ENCODE results near the gene ALG8. TPM values are rescaled to one million over a fixed set of nuclear protein-coding genes. Genes with fewer than 3 reads are reported as not detected.
"Not testable (repeated sequence)": the region's sequence is repeated elsewhere in the genome, so short reads cannot be mapped to it uniquely, and the experiment has no call there.

Gene ALG8
- total RNA-seq, 4 donors from 2014 or later, result 15.6 to 26.7 (median 21.2) TPM

GRCh38 chr11:78060533-78060932 lies 78.9 kb downstream of the ALG8 start:
- Histone ChIP-seq H3K27ac (no peak overlapping the region), H3K4me1 (peaks cover 5% of the 10 kb centered on the region), H3K4me3 (no peak overlapping the region), H3K9me3 (no peaks in the 10 kb centered on the region), H3K27me3 (no peaks in the 10 kb centered on the region), H3K36me3 (no peaks in the 10 kb centered on the region)
- no peak for DNase-seq (ENCODE audit: low spot score in 2 of 2)
- TF ChIP-seq POLR2A (IDR thresholded peaks at IDR 0.05) (no peak), EP300 (IDR thresholded peaks at IDR 0.05) (no peak), POLR2AphosphoS5 (IDR thresholded peaks at IDR 0.05) (no peak), CTCF (IDR thresholded peaks at IDR 0.05) (no peak)
- WGBS, result 95% methylated on average over 8 of the region's 8 CpGs

GRCh38 chr11:78059749-78060328 lies 79.6 kb downstream of the ALG8 start:
- H3K27ac ChIP-seq; H3K4me1 ChIP-seq; H3K27me3 ChIP-seq; H3K4me3 ChIP-seq; H3K9me3 ChIP-seq; DNase-seq (ENCODE audit: low spot score in 2 of 2); H3K36me3 ChIP-seq: not testable (repeated sequence)
- WGBS, result 97% methylated on average over 9 of the region's 9 CpGs

DNA sequence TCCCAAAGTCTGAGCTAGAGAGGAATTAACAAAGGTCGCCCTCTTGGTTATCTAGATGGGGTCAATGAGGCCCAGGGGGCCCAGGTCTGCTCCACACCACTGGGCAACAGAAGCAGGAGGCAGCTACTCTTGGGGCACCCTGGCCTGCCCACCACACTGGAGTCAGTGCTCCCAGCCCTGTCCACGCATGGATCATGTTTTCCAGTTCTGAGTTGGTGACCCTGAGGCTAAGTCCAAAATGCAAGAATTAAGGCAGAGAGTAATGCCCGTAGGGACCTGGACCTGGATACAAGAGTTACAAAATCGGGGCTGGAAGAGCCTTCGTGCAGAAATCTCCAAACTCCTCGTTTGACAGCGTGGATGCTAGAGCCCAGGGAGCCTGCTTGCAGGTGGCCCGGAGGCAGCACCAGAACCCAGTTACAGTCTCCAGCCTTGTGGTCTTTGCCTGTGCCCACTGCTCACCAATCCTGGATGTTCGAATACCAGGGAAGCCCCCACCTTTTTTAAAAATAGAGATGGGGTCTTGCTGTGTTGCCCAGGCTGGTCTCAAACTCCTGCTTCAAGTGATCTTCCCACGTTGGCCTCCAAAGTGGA lies 81.9 kb downstream of the ALG8 start:
- H3K9me3 ChIP-seq, result no peaks in the 10 kb centered on the region
- TF ChIP-seq CTCF (IDR thresholded peaks at IDR 0.05) (no peak), EP300 (IDR thresholded peaks at IDR 0.05) (no peak), POLR2AphosphoS5 (IDR thresholded peaks at IDR 0.05) (no peak), POLR2A (IDR thresholded peaks at IDR 0.05) (no peak)
- 90% methylated on average over 10 of the region's 10 CpGs for WGBS
- no peaks in the 10 kb centered on the region for H3K36me3 ChIP-seq
- no peak overlapping the region for H3K27ac ChIP-seq
- H3K4me3 ChIP-seq, result no peak overlapping the region
- no peaks in the 10 kb centered on the region for H3K27me3 ChIP-seq
- peaks cover 5% of the 10 kb centered on the region for H3K4me1 ChIP-seq
- no peak for DNase-seq (ENCODE audit: low spot score in 2 of 2)

DNA sequence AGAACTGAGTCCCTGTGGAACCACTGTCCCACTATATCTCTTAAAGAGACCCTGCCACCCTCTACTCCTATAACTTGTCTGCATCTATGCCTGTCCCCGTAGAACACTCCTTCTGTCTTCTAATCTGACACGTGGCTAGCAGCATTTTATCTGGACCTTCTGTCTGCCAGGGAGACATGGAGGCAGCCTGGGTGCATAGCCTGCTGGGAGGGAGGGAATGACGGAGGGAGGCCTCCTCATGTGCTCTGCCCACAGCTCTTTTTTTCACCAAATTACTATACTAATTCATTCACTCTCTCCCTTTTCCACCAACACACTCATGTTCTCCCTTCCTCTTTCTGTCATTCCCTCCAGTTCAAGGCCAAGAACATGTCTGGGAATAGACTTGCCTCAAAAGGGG lies 83.3 kb downstream of the ALG8 start:
- Histone ChIP-seq H3K27ac (no peak overlapping the region), H3K4me1 (peaks cover under 1% of the 10 kb centered on the region), H3K4me3 (no peak overlapping the region), H3K9me3 (no peaks in the 10 kb centered on the region), H3K27me3 (no peaks in the 10 kb centered on the region), H3K36me3 (no peaks in the 10 kb centered on the region)
- no peak for DNase-seq (ENCODE audit: low spot score in 2 of 2)
- TF ChIP-seq POLR2A (IDR thresholded peaks at IDR 0.05), result no peak
- TF ChIP-seq POLR2AphosphoS5 (IDR thresholded peaks at IDR 0.05), result no peak
- no peak for TF ChIP-seq EP300 (IDR thresholded peaks at IDR 0.05)
- TF ChIP-seq CTCF (IDR thresholded peaks at IDR 0.05), result no peak
- WGBS, result 90% methylated on average over 3 of the region's 3 CpGs

DNA sequence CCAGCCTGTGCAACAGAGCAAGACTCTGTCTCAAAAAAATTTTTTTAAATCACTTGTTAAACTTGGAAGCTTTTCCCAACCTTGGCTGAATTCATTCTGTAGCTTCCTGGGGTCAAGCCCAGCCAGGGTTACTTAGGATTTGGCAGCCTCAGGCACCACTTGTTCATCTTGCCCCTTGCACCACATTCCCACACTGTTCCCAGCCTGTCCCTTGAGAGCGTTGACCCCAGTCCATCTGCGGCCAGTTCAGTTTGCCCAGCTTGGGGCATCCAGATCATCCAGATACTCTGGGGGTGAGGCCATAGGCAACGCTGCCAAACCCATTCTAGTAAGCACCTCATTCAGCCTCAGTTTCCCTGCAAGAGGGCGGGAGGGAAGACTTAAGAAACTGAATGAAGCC lies 84.5 kb downstream of the ALG8 start:
- Histone ChIP-seq H3K27ac (no peak overlapping the region), H3K9me3 (no peaks in the 10 kb centered on the region), H3K4me1 (no peaks in the 10 kb centered on the region), H3K27me3 (no peaks in the 10 kb centered on the region), H3K4me3 (no peak overlapping the region), H3K36me3 (no peaks in the 10 kb centered on the region)
- TF ChIP-seq POLR2A (IDR thresholded peaks at IDR 0.05) (no peak), POLR2AphosphoS5 (IDR thresholded peaks at IDR 0.05) (no peak), CTCF (IDR thresholded peaks at IDR 0.05) (no peak)
- no peak for DNase-seq (ENCODE audit: low spot score in 2 of 2)
- 96% methylated on average over 4 of the region's 4 CpGs for WGBS

Data from suprapubic skin (tissue), 4 donors.